Activated T-helper 2 cell treated with anti-CD3 and anti-CD28 coated beads, Interferon-gamma antibody, Interleukin-2, Interleukin-4, amounts not matched to agents 10 μg/mL and 5 μg/mL and 100 μg/mL, durations not matched to agents 14 hours and 24 hours and 36 hours (primary cell): ENCODE measurements around the gene ZCCHC24. TPM values are rescaled to one million over a fixed set of nuclear protein-coding genes. Genes with fewer than 3 reads are reported as not detected.
"Not testable (repeated sequence)": the region's sequence is repeated elsewhere in the genome, so short reads cannot be mapped to it uniquely, and the experiment has no call there.

Source experiments
- DNase-seq: peaks from one replicate; pipeline ENCODE4 v3.0.0; 2021; ENCODE audit warnings: low spot score
- H3K27ac Mint-ChIP-seq: one replicate; pipeline ENCODE4 v1.8.0; 2021; ENCODE audit warnings: mixed read lengths
- H3K27me3 Mint-ChIP-seq: one replicate; pipeline ENCODE4 v1.8.0; 2021; ENCODE audit warnings: low read depth, mixed read lengths
- H3K36me3 Mint-ChIP-seq: one replicate; pipeline ENCODE4 v1.8.0; 2021; ENCODE audit warnings: low read depth, mixed read lengths
- H3K4me1 Mint-ChIP-seq: one replicate; pipeline ENCODE4 v1.8.0; 2021; ENCODE audit warnings: low read depth, mixed read lengths
- H3K4me3 Mint-ChIP-seq: one replicate; pipeline ENCODE4 v1.8.0; 2021; ENCODE audit warnings: low read depth, mild to moderate bottlenecking, moderate library complexity, mixed read lengths
- H3K9me3 Mint-ChIP-seq: one replicate; pipeline ENCODE4 v1.8.0; 2021; ENCODE audit warnings: mixed read lengths
- intact Hi-C: fragments of 100-400 bp; cut with micrococcal nuclease; formaldehyde crosslinking; loops from one replicate; pipeline ENCODE4 v1.15.1; 2023
- total RNA-seq: library from RNA; stranded (reverse); gene quantifications from 2 replicates; pipeline ENCODE4 v1.2.3, GENCODE V29; 2022

Gene ZCCHC24
- total RNA-seq, 1 donor from 2014 or later, result 2.1 TPM

DNA sequence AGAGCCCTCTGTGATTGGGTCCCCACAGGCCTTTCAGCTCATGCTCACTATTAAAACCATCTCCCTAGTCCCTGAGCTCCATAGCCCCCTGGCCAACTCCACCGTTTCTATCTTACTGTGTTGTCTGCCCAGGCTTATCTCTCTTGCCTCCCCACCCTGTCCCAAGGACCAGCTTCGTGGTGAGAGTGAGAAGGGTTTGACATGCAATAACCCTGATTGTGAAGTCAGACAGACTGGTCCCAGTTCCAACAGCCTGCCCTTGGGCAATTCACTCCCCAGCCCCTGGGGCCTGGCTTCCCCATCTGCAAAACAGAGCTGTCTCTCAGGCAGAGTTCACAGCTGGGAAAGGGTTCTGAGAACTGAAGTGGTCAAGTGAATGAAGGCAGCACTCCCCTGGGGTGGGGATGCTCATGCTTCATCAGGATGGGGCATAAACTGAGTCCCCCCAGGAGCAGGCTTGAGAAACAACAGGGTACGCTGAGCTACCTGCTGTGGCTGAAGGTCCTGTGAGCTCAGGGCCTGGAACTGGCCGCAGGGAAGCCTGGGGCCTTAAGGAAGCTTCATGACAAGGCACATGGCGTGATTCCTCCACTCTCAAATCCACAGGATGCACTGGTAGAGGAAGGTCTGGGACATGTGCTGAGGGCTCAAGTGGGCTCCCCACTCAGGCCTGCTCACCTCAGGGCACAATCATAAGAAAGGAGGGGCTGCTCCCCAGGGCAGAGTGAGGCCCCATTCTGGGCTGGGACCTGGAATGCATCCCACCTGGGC is 100.0 kb downstream of the ZCCHC24 start:
- Mint-ChIP-seq H3K4me1 (peaks cover 37% of the 10 kb centered on the region), H3K36me3 (peaks cover 25% of the 10 kb centered on the region), H3K27me3 (no peaks in the 10 kb centered on the region)

DNA sequence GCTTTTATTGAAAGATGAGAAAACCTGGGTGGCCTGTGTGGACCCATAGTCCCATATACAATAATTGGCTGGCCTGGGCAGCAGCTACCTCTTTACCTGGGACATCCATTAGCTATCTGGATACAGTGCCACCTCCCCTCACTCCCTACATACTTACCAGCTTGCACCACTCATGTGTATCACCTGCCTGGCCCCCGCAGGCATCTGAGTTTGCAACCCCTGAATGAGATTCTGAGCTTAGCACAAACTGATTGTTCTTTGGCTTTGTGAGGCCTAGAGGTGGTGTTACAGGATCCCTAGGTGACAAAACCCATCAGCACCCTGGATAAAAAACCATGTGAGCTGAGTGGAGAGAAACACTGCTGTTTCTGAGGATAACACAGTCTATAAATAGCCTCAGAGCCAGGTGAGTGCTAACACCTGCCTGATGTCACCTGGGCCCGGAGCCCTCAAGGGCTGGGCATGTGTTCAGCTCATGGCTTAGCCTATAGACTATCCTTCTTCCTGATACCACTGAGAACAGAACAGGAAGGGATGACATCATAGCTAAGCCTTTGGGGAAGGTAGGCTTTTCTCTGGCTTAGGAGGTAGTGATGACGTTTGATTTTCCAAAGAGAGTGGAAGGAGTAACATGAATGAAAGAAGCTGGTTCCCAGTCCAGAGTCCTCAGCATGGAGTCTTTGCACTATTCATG is 100.8 kb downstream of the ZCCHC24 start:
- Mint-ChIP-seq H3K4me1 (peaks cover 29% of the 10 kb centered on the region), H3K27me3 (no peaks in the 10 kb centered on the region), H3K36me3 (peaks cover 17% of the 10 kb centered on the region), H3K9me3 (no peaks in the 10 kb centered on the region), H3K4me3 (no peak overlapping the region), H3K27ac (no peak overlapping the region)
- no peak for DNase-seq
- intact Hi-C loops, result loop anchor here (5.0 kb wide), 2 partner anchors 102 to 103 kb away; partner anchors contain the start of gene ZCCHC24

More for the DNA sequence above, 100.0 kb downstream of the ZCCHC24 start:
- Mint-ChIP-seq H3K9me3 (no peaks in the 10 kb centered on the region), H3K4me3 (no peak overlapping the region), H3K27ac (no peak overlapping the region)
- peak; percentile 7 for DNase-seq
- intact Hi-C loops, result loop anchor here (2.0 to 5.0 kb wide), 4 partner anchors 29 to 103 kb away; partner anchors contain the start of gene ZCCHC24

DNA sequence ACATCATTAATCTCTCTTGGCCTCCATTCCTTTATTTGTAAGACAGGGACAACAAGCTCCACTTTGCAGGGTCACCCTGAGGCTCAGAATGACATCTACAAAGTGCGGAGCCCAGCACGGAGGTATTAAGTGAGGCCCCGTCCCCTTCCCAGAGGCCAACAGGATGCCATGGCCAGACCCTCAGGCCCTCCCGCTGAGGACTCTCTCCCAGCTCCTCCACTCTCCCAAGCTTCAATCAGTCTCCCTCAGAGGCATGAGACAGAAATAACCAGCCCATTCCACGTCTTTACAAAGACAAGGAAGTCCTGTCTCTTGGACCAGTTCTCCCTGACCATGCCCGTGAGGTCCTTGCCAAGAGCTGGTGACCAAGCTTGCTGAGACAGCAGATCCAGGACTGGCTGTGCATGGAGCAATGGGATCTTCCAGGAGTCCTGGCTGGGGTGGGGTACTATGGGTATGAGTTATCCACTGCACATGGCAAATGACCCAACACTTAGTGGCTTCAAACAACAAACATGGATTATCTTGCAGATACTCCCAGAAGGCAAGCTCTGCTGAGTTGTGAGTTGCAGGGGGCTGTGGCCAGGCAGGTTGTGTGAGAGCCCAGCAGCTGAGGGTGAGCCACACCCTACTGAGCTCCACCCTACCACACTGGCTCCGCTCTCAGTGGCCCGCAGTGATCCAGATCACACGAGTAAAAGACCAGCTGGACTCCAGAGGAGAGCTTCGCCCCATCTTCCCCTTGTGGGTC is 102.4 kb downstream of the ZCCHC24 start:
- H3K4me3 Mint-ChIP-seq, result no peak overlapping the region
- no peaks in the 10 kb centered on the region for H3K27me3 Mint-ChIP-seq
- H3K9me3 Mint-ChIP-seq, result no peaks in the 10 kb centered on the region
- intact Hi-C loops, result no loop called here
- H3K27ac Mint-ChIP-seq, result no peak overlapping the region
- H3K36me3 Mint-ChIP-seq, result peaks cover under 1% of the 10 kb centered on the region
- peaks cover 19% of the 10 kb centered on the region for H3K4me1 Mint-ChIP-seq
- no peak for DNase-seq

DNA sequence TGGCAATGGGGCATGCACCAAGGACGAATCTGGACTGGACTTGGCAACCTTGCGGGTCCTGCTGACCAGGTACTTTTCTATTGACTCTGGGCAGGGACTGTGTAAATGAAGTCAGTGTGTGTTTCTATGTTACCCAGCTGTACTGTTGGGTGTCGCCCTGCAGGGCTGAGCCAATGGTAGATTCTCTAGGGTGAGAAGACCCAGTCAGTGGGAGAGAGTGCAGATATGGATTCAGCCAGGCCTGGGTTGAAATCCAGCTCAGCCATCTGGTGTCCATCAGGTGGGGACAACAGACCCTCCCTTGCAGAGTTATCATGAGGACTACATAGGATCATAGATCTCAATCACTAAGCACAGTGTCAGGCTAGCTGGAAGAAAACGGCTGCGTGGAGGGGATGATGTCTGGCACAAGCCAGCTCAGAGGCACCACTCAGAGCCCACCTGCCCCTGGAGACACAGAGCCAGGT is 103.1 kb downstream of the ZCCHC24 start:
- Mint-ChIP-seq H3K9me3 (peaks cover under 1% of the 10 kb centered on the region), H3K4me1 (peaks cover 19% of the 10 kb centered on the region), H3K27me3 (no peaks in the 10 kb centered on the region), H3K27ac (no peak overlapping the region), H3K36me3 (no peaks in the 10 kb centered on the region), H3K4me3 (no peak overlapping the region)
- no peak for DNase-seq
- intact Hi-C loops, result no loop called here

DNA sequence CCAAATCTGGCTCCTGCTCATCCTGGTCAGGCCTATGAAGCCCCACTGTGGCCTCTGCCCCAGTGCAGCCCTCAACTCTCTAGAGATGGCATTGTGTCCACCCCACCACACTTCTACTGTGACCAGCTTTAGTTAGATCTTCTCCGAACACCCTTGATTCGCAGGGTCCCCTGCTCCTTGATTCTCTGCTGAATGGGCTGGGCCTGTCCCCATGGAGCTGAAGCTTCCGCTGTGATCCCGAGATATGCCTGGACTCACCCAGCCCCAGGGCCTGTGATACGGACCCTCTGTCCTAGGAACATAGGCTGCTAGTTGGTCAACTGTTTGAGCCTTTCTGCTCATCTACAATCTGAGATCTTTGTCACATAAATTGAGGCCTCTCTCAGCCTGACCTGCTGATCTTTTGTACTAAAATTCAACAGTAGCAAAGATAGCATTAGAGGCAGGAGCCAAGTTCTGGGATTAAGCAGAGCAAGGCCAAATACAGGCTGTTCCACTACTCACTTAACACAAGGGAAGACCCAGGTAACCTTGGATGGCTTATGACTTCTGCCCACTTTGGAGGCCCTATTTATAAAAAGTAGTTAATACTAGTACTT is 104.7 kb downstream of the ZCCHC24 start:
- no peaks in the 10 kb centered on the region for H3K27me3 Mint-ChIP-seq
- no peak overlapping the region for H3K27ac Mint-ChIP-seq
- intact Hi-C loops, result no loop called here
- H3K9me3 Mint-ChIP-seq, result peaks cover 3% of the 10 kb centered on the region
- H3K36me3 Mint-ChIP-seq, result no peaks in the 10 kb centered on the region
- H3K4me3 Mint-ChIP-seq, result no peak overlapping the region
- DNase-seq, result no peak
- H3K4me1 Mint-ChIP-seq, result peaks cover 21% of the 10 kb centered on the region

DNA sequence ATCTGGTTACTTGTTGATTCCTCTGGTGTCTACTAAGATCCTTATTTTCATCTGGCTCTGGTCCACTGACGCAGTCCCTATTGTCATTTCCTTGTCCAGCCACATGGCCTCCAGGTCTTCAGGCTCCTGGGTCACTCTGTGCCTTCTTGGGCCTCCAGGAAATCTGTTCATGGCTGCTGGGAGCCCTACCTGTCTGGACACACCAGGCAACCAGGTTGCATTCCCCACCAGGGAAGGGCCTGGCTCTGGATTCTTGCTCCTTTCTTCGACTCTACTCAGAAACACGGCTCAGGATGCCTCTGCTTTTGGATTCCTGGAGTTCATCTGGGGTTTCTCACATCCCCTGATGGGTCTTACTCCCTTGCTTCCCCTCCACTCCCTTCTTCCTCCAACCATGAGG is 106.2 kb downstream of the ZCCHC24 start:
- no peak overlapping the region for H3K27ac Mint-ChIP-seq
- H3K36me3 Mint-ChIP-seq, result no peaks in the 10 kb centered on the region
- peaks cover 3% of the 10 kb centered on the region for H3K9me3 Mint-ChIP-seq
- H3K4me1 Mint-ChIP-seq, result peaks cover 24% of the 10 kb centered on the region
- H3K27me3 Mint-ChIP-seq, result no peaks in the 10 kb centered on the region
- intact Hi-C loops, result loop anchor here (10.0 kb wide), 2 partner anchors 364 to 866 kb away; partner anchors contain the start of gene ANXA11
- no peak for DNase-seq
- no peak overlapping the region for H3K4me3 Mint-ChIP-seq

DNA sequence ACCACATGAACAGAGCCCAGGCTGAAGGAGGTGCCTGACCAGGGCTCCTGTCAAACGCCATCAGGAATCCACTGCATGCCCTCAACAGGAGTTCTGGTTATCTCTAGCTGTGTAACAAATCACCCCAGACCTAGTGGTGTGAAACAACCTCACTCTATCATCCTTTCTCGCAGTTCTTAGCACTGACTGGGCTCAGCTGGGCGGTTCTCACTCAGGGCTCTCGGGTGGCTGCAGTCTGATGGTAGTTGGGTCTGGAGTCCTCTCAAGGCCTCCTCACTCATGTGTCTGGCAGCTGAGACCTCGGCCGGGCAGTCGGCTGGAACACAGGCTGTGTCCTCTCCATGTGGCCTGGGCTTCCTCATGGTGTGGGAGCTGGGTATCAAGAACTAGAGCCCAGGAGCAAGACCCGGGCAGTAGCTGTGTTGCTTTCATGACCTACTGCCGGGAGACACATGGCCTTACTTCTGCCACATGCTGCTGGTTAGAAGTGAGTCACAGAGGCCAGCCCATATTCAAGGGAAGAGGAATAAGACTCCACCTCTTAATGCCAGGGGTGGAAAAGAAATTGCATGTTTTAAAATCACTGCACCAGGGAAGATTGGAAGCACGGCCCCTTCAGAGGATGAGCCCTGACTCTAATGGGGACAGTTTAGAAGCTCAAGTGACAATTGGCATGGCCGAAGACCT is 107.5 kb downstream of the ZCCHC24 start:
- H3K27me3 Mint-ChIP-seq, H3K27ac Mint-ChIP-seq, H3K36me3 Mint-ChIP-seq, H3K9me3 Mint-ChIP-seq, DNase-seq, H3K4me3 Mint-ChIP-seq: not testable (repeated sequence)
- intact Hi-C loops, result loop anchor here (10.0 kb wide), 2 partner anchors 363 to 867 kb away; partner anchors contain the start of gene ANXA11
- H3K4me1 Mint-ChIP-seq, result peaks cover 23% of the 10 kb centered on the region

DNA sequence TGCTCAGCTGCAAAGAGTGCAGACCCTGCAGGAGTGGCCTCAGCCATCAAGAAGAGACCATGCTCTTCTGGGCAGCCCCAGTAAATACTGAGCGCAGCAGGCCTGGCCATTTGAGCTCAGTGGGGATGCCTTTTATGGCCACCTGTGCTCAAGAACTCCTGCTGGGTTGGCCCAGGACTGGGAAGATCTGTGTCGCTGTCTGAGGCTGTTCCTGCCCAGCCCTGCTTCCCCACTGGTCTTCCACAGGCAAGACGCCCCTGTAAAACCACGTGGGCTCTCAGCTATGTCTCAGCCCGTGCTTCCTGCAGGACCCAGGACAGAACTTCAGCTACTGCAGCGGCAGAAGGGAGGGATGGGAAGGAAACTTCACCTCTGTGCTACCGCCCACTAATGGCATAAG is 108.7 kb downstream of the ZCCHC24 start:
- intact Hi-C loops, result loop anchor here (10.0 kb wide), 2 partner anchors 362 to 868 kb away; partner anchors contain the start of gene ANXA11
- peaks cover 3% of the 10 kb centered on the region for H3K9me3 Mint-ChIP-seq
- DNase-seq, result no peak
- H3K36me3 Mint-ChIP-seq, result peaks cover 2% of the 10 kb centered on the region
- peaks cover 29% of the 10 kb centered on the region for H3K4me1 Mint-ChIP-seq
- H3K27ac Mint-ChIP-seq, result no peak overlapping the region
- H3K27me3 Mint-ChIP-seq, result no peaks in the 10 kb centered on the region
- no peak overlapping the region for H3K4me3 Mint-ChIP-seq

DNA sequence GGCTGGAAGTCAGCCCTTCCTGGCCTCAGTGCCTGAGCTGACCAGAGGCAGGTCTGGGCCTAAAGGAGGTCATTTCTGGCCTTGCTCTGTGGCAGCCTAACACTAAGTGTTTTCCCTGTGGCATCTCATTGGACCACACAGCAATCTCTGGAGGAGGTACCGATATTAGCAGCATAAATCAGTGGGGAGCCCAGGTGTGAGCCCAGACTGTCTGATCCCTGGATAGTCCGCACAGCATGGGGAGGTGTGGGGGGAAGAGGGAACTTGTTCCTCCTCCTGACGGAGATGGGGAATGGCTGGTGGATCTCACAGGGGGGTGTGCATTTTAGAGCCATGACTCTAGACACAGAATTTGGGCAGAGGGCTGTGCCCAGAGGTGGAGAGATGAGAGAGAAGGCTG is 109.1 kb downstream of the ZCCHC24 start:
- peaks cover 3% of the 10 kb centered on the region for H3K9me3 Mint-ChIP-seq
- no peak for DNase-seq
- H3K36me3 Mint-ChIP-seq, result peaks cover 2% of the 10 kb centered on the region
- no peaks in the 10 kb centered on the region for H3K27me3 Mint-ChIP-seq
- H3K27ac Mint-ChIP-seq, result no peak overlapping the region
- H3K4me1 Mint-ChIP-seq, result peaks cover 33% of the 10 kb centered on the region
- H3K4me3 Mint-ChIP-seq, result no peak overlapping the region
- intact Hi-C loops, result loop anchor here (10.0 kb wide), 2 partner anchors 361 to 869 kb away; partner anchors contain the start of gene ANXA11

DNA sequence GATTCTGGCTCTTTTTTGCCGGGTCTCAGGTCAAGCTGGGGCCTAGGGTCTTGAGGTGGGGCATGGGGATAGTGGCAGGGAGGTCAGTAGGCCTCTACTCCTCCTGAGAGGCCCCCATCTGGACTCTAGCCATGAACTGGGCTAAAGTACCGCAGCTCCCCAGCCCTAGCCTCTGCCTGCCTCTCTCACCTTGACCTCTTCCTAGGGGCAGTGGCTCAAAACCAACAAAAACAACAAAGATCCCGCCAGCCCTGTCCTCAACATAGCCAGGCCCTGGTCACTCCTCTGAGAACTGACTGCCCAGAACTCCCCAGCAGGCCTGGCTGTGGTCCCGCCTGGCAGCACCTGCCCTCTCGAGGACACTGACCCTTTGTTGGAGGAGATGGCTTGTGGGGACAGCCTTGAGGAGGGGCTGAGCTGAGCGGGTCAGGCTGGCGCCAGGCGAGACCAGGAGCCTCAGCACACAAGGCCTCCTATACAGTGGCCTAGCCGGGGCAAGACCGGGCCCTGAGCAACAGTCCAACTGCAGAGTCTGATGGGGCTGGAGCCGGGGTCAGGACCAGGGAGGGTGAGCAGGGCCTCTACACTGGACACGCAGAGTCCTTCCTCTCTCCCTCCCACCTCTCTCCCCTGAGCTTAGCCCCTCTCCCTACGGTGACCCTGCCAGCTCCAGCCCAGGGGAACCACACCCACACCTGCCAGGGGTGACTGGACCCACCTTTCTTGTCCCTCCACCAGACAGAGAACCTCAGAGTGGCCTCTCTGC is 109.8 kb downstream of the ZCCHC24 start:
- Mint-ChIP-seq H3K4me1 (peaks cover 37% of the 10 kb centered on the region), H3K27me3 (no peaks in the 10 kb centered on the region), H3K9me3 (peaks cover 3% of the 10 kb centered on the region), H3K4me3 (no peak overlapping the region), H3K36me3 (peaks cover 2% of the 10 kb centered on the region), H3K27ac (peak overlapping the region; percentile 7)
- no peak for DNase-seq
- intact Hi-C loops, result loop anchor here (10.0 kb wide), 2 partner anchors 361 to 869 kb away; partner anchors contain the start of gene ANXA11

DNA sequence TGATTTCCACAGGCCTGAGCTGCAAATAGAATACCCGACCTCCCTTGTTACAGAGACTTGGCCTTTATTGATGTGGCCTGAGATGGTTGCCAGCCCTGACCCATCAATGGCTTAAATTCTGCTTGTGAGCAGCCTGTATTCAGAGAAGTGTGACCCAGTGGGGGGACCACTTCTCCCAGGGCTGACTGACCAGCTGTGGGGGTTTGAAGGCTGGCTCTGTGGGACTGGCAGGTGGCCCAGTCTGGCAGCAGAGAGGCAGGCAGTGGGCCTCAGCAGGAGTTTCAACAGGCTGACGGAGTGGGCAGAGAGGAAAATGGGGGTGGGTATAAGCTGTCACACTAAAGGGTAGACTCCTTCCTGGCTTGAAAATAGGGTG is 110.3 kb downstream of the ZCCHC24 start:
- Mint-ChIP-seq H3K36me3 (peaks cover 2% of the 10 kb centered on the region), H3K9me3 (peaks cover 3% of the 10 kb centered on the region), H3K4me1 (peaks cover 37% of the 10 kb centered on the region), H3K27me3 (no peaks in the 10 kb centered on the region), H3K4me3 (no peak overlapping the region), H3K27ac (peak overlapping the region; percentile 7)
- intact Hi-C loops, result loop anchor here (10.0 kb wide), 2 partner anchors 360 to 870 kb away; partner anchors contain the start of gene ANXA11
- no peak for DNase-seq
